IPS DF 6.9 (cell line): Measurements from ENCODE around the gene LCP2.

Experiments
- DNase-seq: peaks from one replicate; pipeline ENCODE4 v3.0.0-alpha.2; 2013; ENCODE audit warnings: low read depth, low spot score
- H3K27ac ChIP-seq: one replicate; pipeline ENCODE4 v1.5.1; 2013; ENCODE audit warnings: low read length, control low read depth
- H3K27me3 ChIP-seq: 2 replicates; pipeline ENCODE4 v1.6.1; 2013; ENCODE audit warnings: mild to moderate bottlenecking, low read length; ENCODE audit not compliant: control insufficient read depth, insufficient read depth
- H3K36me3 ChIP-seq: 2 replicates; pipeline ENCODE4 v1.6.1; 2013; ENCODE audit warnings: low read length; ENCODE audit not compliant: control insufficient read depth, insufficient read depth
- H3K4me1 ChIP-seq: 2 replicates; pipeline ENCODE4 v1.6.1; 2013; ENCODE audit warnings: low read length; ENCODE audit not compliant: control insufficient read depth, insufficient read depth
- H3K4me3 ChIP-seq: 2 replicates; pipeline ENCODE4 v1.5.1; 2013; ENCODE audit warnings: mild to moderate bottlenecking, low read length
- H3K9me3 ChIP-seq: 2 replicates; pipeline ENCODE4 v1.6.1; 2013; ENCODE audit warnings: low read length, inconsistent platforms; ENCODE audit not compliant: control insufficient read depth, insufficient read depth
- WGBS: extraction: QIAGEN DNeasy Blood & Tissue Kit; methylation state at CpG from one replicate; pipeline ENCODE4 v1.1.7; 2013; ENCODE audit warnings: mixed read lengths, missing lambda C conversion rate; ENCODE audit not compliant: insufficient read length, insufficient coverage; 5-methylcytosine and 5-hydroxymethylcytosine counted together

The LCP2 gene

GRCh38 chr5:170219615-170220014, 78.0 kb downstream of the LCP2 start:
- Histone ChIP-seq H3K4me3 (no peak overlapping the region), H3K27me3 (no peaks in the 10 kb centered on the region), H3K4me1 (peaks cover 3% of the 10 kb centered on the region; the same call in 1 of the 2 replicates), H3K36me3 (no peaks in the 10 kb centered on the region), H3K27ac (no peak overlapping the region), H3K9me3 (no peaks in the 10 kb centered on the region)
- no peak for DNase-seq
- no CpG with 5 or more reads among the region's 2 CpGs for WGBS

GRCh38 chr5:170218726-170219125, 78.9 kb downstream of the LCP2 start:
- H3K36me3 ChIP-seq = no peaks in the 10 kb centered on the region
- H3K4me3 ChIP-seq = no peak overlapping the region
- no CpG with 5 or more reads among the region's 1 CpG for WGBS
- no peak overlapping the region for H3K27ac ChIP-seq
- DNase-seq = no peak
- H3K9me3 ChIP-seq = no peaks in the 10 kb centered on the region
- no peaks in the 10 kb centered on the region for H3K27me3 ChIP-seq
- peaks cover 3% of the 10 kb centered on the region; the same call in 1 of the 2 replicates for H3K4me1 ChIP-seq

GRCh38 chr5:170217831-170218230, 79.7 kb downstream of the LCP2 start:
- H3K4me3 ChIP-seq = no peak overlapping the region
- no CpG with 5 or more reads among the region's 5 CpGs for WGBS
- H3K27me3 ChIP-seq = no peaks in the 10 kb centered on the region
- H3K27ac ChIP-seq = no peak overlapping the region
- H3K4me1 ChIP-seq = peaks cover 3% of the 10 kb centered on the region; the same call in 1 of the 2 replicates
- DNase-seq = no peak
- no peaks in the 10 kb centered on the region for H3K9me3 ChIP-seq
- no peaks in the 10 kb centered on the region for H3K36me3 ChIP-seq

- Histone ChIP-seq H3K27ac (no peak overlapping the region), H3K4me3 (no peak overlapping the region), H3K36me3 (no peaks in the 10 kb centered on the region), H3K9me3 (no peaks in the 10 kb centered on the region), H3K27me3 (no peaks in the 10 kb centered on the region), H3K4me1 (peaks cover 3% of the 10 kb centered on the region; the same call in 1 of the 2 replicates)
- DNase-seq = no peak
These were observed 81.2 kb downstream of the LCP2 start for GRCh38 chr5:170216257-170216864.

- WGBS = no CpG with 5 or more reads among the region's 1 CpG
- Histone ChIP-seq H3K4me1 (no peaks in the 10 kb centered on the region), H3K36me3 (no peaks in the 10 kb centered on the region), H3K9me3 (no peaks in the 10 kb centered on the region), H3K27ac (no peak overlapping the region), H3K4me3 (no peak overlapping the region), H3K27me3 (no peaks in the 10 kb centered on the region)
- DNase-seq = no peak
These were observed 85.8 kb downstream of the LCP2 start for GRCh38 chr5:170211575-170212334.

GRCh38 chr5:170206958-170207357, 90.6 kb downstream of the LCP2 start:
- Histone ChIP-seq H3K9me3 (no peaks in the 10 kb centered on the region), H3K27me3 (no peaks in the 10 kb centered on the region), H3K27ac (no peak overlapping the region), H3K4me3 (no peak overlapping the region), H3K4me1 (no peaks in the 10 kb centered on the region), H3K36me3 (no peaks in the 10 kb centered on the region)
- no peak for DNase-seq
- WGBS = 100% methylated on average over 1 of the region's 8 CpGs

GRCh38 chr5:170206216-170206615, 91.4 kb downstream of the LCP2 start:
- Histone ChIP-seq H3K27ac (no peak overlapping the region), H3K27me3 (no peaks in the 10 kb centered on the region), H3K4me1 (no peaks in the 10 kb centered on the region), H3K36me3 (no peaks in the 10 kb centered on the region), H3K4me3 (no peak overlapping the region), H3K9me3 (no peaks in the 10 kb centered on the region)
- WGBS = no CpG with 5 or more reads among the region's 3 CpGs
- DNase-seq = no peak

- H3K36me3 ChIP-seq = no peaks in the 10 kb centered on the region
- H3K27ac ChIP-seq = no peak overlapping the region
- H3K9me3 ChIP-seq = no peaks in the 10 kb centered on the region
- DNase-seq = no peak
- no peaks in the 10 kb centered on the region for H3K27me3 ChIP-seq
- H3K4me1 ChIP-seq = no peaks in the 10 kb centered on the region
- no CpG with 5 or more reads among the region's 5 CpGs for WGBS
- no peak overlapping the region for H3K4me3 ChIP-seq
These were observed 93.4 kb downstream of the LCP2 start for GRCh38 chr5:170204202-170204601.

GRCh38 chr5:170202117-170202516, 95.5 kb downstream of the LCP2 start:
- no CpG with 5 or more reads among the region's 2 CpGs for WGBS

GRCh38 chr5:170201311-170201710, 96.3 kb downstream of the LCP2 start:
- H3K9me3 ChIP-seq = no peaks in the 10 kb centered on the region
- H3K4me3 ChIP-seq = no peak overlapping the region
- H3K36me3 ChIP-seq = no peaks in the 10 kb centered on the region
- no CpG with 5 or more reads among the region's 2 CpGs for WGBS
- DNase-seq = no peak
- no peaks in the 10 kb centered on the region for H3K4me1 ChIP-seq
- no peaks in the 10 kb centered on the region for H3K27me3 ChIP-seq
- no peak overlapping the region for H3K27ac ChIP-seq

More at GRCh38 chr5:170202117-170202516, 95.5 kb downstream of the LCP2 start:
- Histone ChIP-seq H3K9me3 (no peaks in the 10 kb centered on the region), H3K27ac (no peak overlapping the region), H3K4me1 (no peaks in the 10 kb centered on the region), H3K4me3 (no peak overlapping the region), H3K36me3 (no peaks in the 10 kb centered on the region), H3K27me3 (no peaks in the 10 kb centered on the region)
- DNase-seq = no peak

GRCh38 chr5:170200876-170201275, 96.7 kb downstream of the LCP2 start:
- Histone ChIP-seq H3K27ac (no peak overlapping the region), H3K9me3 (no peaks in the 10 kb centered on the region), H3K4me3 (no peak overlapping the region), H3K36me3 (no peaks in the 10 kb centered on the region), H3K27me3 (no peaks in the 10 kb centered on the region), H3K4me1 (no peaks in the 10 kb centered on the region)
- no peak for DNase-seq
- no CpG with 5 or more reads among the region's 1 CpG for WGBS
